Measurements from ENCODE around the gene C16orf90.

- TF ChIP-seq GATA2 (IDR thresholded peaks at IDR 0.05; ENCODE audit: low read depth, low read length), result no peak
- TF ChIP-seq GATA3 (IDR thresholded peaks at IDR 0.05; ENCODE audit: low read depth, low read length), result no peak
These were observed 24.6 kb downstream of the C16orf90 start for GRCh38 chr16:3470723-3471122.

Data from SH-SY5Y (cell line).